ENCODE results near the gene G2E3. TPM values are rescaled to one million over a fixed set of nuclear protein-coding genes. Genes with fewer than 3 reads are reported as not detected.

Gene G2E3
- total and polyA plus RNA-seq, 2 experiments from 2014 or later = 67.4 to 113 TPM

- Mint-ChIP-seq H3K4me1 (no peaks in the 10 kb centered on the region), H3K27ac (no peak overlapping the region), H3K4me3 (no peak overlapping the region), H3K27me3 (ENCODE audit: insufficient read depth, low read depth, poor library complexity) (peaks cover 6% of the 10 kb centered on the region), H3K9me3 (peaks cover 23% of the 10 kb centered on the region; the same call in 2 of the 3 replicates), H3K36me3 (ENCODE audit: low read depth) (peaks cover 62% of the 10 kb centered on the region)
- Histone ChIP-seq H3K4me1 (ENCODE audit: insufficient read depth) (no peaks in the 10 kb centered on the region), H4K20me1 (replicated peaks; ENCODE audit: insufficient read depth) (no peaks in the 10 kb centered on the region), H3K79me2 (replicated peaks; ENCODE audit: insufficient read depth) (peaks cover 39% of the 10 kb centered on the region), H3K9me2 (ENCODE audit: insufficient read depth) (no peaks in the 10 kb centered on the region), H3F3A (replicated peaks; ENCODE audit: low read depth) (no peaks in the 10 kb centered on the region), H3K27ac (ENCODE audit: low read depth) (no peak overlapping the region), H3K36me3 (ENCODE audit: insufficient read depth) (peaks cover 36% of the 10 kb centered on the region), H3K27me3 (ENCODE audit: insufficient read depth) (no peaks in the 10 kb centered on the region), H3K4me2 (no peak overlapping the region), H2AFZ (no peak overlapping the region), H3K4me3 (no peak overlapping the region)
- DNase-seq (ENCODE audit: low spot score) (no peak), ATAC-seq (no peak)
- no peak for TF ChIP-seq JUNB (IDR thresholded peaks at IDR 0.05; ENCODE audit: unreplicated experiment)
- TF ChIP-seq ZNF462 (CRISPR knock-in tag; IDR thresholded peaks at IDR 0.05) = no peak
- no peak for TF ChIP-seq EZH2phosphoT487 (IDR thresholded peaks at IDR 0.05; ENCODE audit: unreplicated experiment)
- TF ChIP-seq REST (IDR thresholded peaks at IDR 0.05; ENCODE audit: unreplicated experiment) = no peak
- no peak for TF ChIP-seq POLR2AphosphoS5 (IDR thresholded peaks at IDR 0.05; ENCODE audit: low read depth)
- TF ChIP-seq EZH2 (IDR thresholded peaks at IDR 0.05; ENCODE audit: low read depth, unreplicated experiment) = no peak
- no peak for TF ChIP-seq ZNF331 (CRISPR knock-in tag; IDR thresholded peaks at IDR 0.05; ENCODE audit: low read depth)
- no peak for TF ChIP-seq ETS1 (IDR thresholded peaks at IDR 0.05)
- no peak for TF ChIP-seq ZNF114 (CRISPR knock-in tag; IDR thresholded peaks at IDR 0.05)
- TF ChIP-seq NANOG (IDR thresholded peaks at IDR 0.05; ENCODE audit: borderline replicate concordance) = no peak
- no peak for TF ChIP-seq CTCF (conservative IDR thresholded peaks at IDR 0.05; ENCODE audit: low read depth in 2 of 2)
- no peak for TF ChIP-seq CREB1 (CRISPR knock-in tag; IDR thresholded peaks at IDR 0.05; ENCODE audit: low read depth)
- TF ChIP-seq STAT1 (IDR thresholded peaks at IDR 0.05; ENCODE audit: unreplicated experiment) = no peak
Observed at GRCh38 chr14:30645600-30645999, 86.6 kb downstream of the G2E3 start.
